SK-N-SH (cell line): ENCODE measurements around the gene FLT3LG. TPM values are rescaled to one million over a fixed set of nuclear protein-coding genes. Genes with fewer than 3 reads are reported as not detected.

ENCODE experiments used
- CTCF ChIA-PET: fragments of 300-600, 350-600 bp; formaldehyde crosslinking; extraction: SDS; loops from one replicate; lab custom pipeline; 2021; lab: Yijun Ruan, JAX
- POLR2A ChIA-PET: fragments of 350-600 bp; sonication (Branson Sonifier 250); formaldehyde crosslinking; extraction: SDS; loops from one replicate; lab custom pipeline; 2020; ENCODE audit warnings: antibody characterized with exemption, inconsistent platforms; lab: Yijun Ruan, JAX
- DNase-seq: peaks from one replicate; pipeline ENCODE4 v3.0.0; 2012
- H2AFZ ChIP-seq: fragments of 200-600 bp; sonication (generic); 2 replicates; pipeline ENCODE4 v1.8.1; 2016; ENCODE audit warnings: antibody characterized with exemption, mild to moderate bottlenecking, low read depth
- H3F3A ChIP-seq: fragments of 200-600 bp; sonication (generic); replicated peaks from 2 replicates; pipeline ENCODE3; 2016; ENCODE audit warnings: antibody characterized with exemption, mild to moderate bottlenecking; ENCODE audit not compliant: insufficient read depth
- H3K27ac ChIP-seq, 2 experiments: fragments of 200-500 bp in 1 of 2; fragments of 200-600 bp in 1 of 2; sonication (Bioruptor generic) in 1 of 2; sonication (generic), shearing (Covaris generic) in 1 of 2; 2 replicates each; pipeline versions ENCODE4 v1.5.1 to v1.6.1; 2014 to 2016; ENCODE audit warnings: low read depth in 2 of 2, inconsistent platforms in 1 of 2, low read length in 1 of 2, mild to moderate bottlenecking in 1 of 2, mixed read lengths in 1 of 2
- H3K27me3 ChIP-seq: fragments of 200-600 bp; sonication (generic), shearing (Covaris generic); 2 replicates; pipeline ENCODE4 v1.6.1; 2016; ENCODE audit warnings: mixed run types; ENCODE audit not compliant: insufficient read depth
- H3K36me3 ChIP-seq, 2 experiments: fragments of 200-500 bp in 1 of 2; fragments of 200-600 bp in 1 of 2; sonication (Bioruptor generic) in 1 of 2; sonication (generic) in 1 of 2; replicated peaks in 1 of 2; 2 replicates each; pipeline versions ENCODE3 to v1.5.1; 2014 to 2016; ENCODE audit warnings: low read length in 1 of 2, mild to moderate bottlenecking in 1 of 2; ENCODE audit not compliant: insufficient read depth in 2 of 2, control insufficient read depth in 1 of 2
- H3K4me1 ChIP-seq, 2 experiments: fragments of 200-500 bp in 1 of 2; fragments of 200-600 bp in 1 of 2; sonication (Bioruptor generic) in 1 of 2; sonication (generic), shearing (Covaris generic) in 1 of 2; 2 replicates each; pipeline versions ENCODE4 v1.5.1 to v1.6.1; 2014 to 2016; ENCODE audit warnings: low read depth in 1 of 2, low read length in 1 of 2, mixed run types in 1 of 2; ENCODE audit not compliant: insufficient read depth in 2 of 2, control insufficient read depth in 1 of 2
- H3K4me2 ChIP-seq: fragments of 200-600 bp; sonication (generic), shearing (Covaris generic); 2 replicates; pipeline ENCODE4 v1.6.1; 2017; ENCODE audit warnings: mixed run types
- H3K4me3 ChIP-seq, 2 experiments: fragments of 200-500 bp in 1 of 2; fragments of 200-600 bp in 1 of 2; sonication (Bioruptor generic) in 1 of 2; sonication (generic), shearing (Covaris generic) in 1 of 2; 2 replicates each; pipeline versions ENCODE4 v1.5.1 to v1.8.1; 2014 to 2016; ENCODE audit warnings: low read depth in 2 of 2, inconsistent platforms in 1 of 2, low read length in 1 of 2, mild to moderate bottlenecking in 1 of 2, mixed read lengths in 1 of 2, moderate library complexity in 1 of 2
- H3K79me2 ChIP-seq: fragments of 200-600 bp; sonication (generic); 2 replicates; pipeline ENCODE4 v1.8.1; 2017; ENCODE audit warnings: mild to moderate bottlenecking; ENCODE audit not compliant: insufficient read depth
- H3K9ac ChIP-seq: fragments of 200-600 bp; sonication (generic); 2 replicates; pipeline ENCODE4 v1.6.1; 2017; ENCODE audit warnings: mixed run types
- H3K9me2 ChIP-seq: fragments of 200-600 bp; sonication (generic); 2 replicates; pipeline ENCODE4 v1.6.1; 2017; ENCODE audit warnings: mixed run types
- H3K9me3 ChIP-seq: fragments of 200-600 bp; sonication (generic); 2 replicates; pipeline ENCODE4 v1.6.1; 2017; ENCODE audit warnings: mixed run types, mild to moderate bottlenecking, moderate library complexity
- H4K20me1 ChIP-seq: fragments of 200-600 bp; sonication (generic); 2 replicates; pipeline ENCODE4 v1.6.1; 2017; ENCODE audit warnings: mild to moderate bottlenecking, mixed run types; ENCODE audit not compliant: insufficient read depth
- FOXJ3 ChIP-seq: sonication (generic); formaldehyde crosslinking; IDR thresholded peaks from 2 replicates; pipeline ENCODE4 v1.5.1; 2020; ENCODE audit warnings: mild to moderate bottlenecking, missing genetic modification reagents
- FOXM1 ChIP-seq: IDR thresholded peaks from 2 replicates; pipeline ENCODE4 v1.4.0; 2012; ENCODE audit warnings: low read depth, mild to moderate bottlenecking
- JUND ChIP-seq: IDR thresholded peaks from 2 replicates; pipeline ENCODE4 v1.4.0; 2012
- POLR2AphosphoS5 ChIP-seq: IDR thresholded peaks from 2 replicates; pipeline ENCODE4 v1.6.1; 2012; ENCODE audit warnings: low read depth, low read length
- SIN3A ChIP-seq: IDR thresholded peaks from 2 replicates; pipeline ENCODE4 v1.6.1; 2012; ENCODE audit warnings: low read depth, mild to moderate bottlenecking, low read length, moderate library complexity, borderline replicate concordance
- TAF1 ChIP-seq: IDR thresholded peaks from 2 replicates; pipeline ENCODE4 v1.6.1; 2012; ENCODE audit warnings: low read depth, mild to moderate bottlenecking, low read length, moderate library complexity, borderline replicate concordance
- TEAD4 ChIP-seq: IDR thresholded peaks from 2 replicates; pipeline ENCODE4 v1.4.0; 2012; ENCODE audit warnings: mild to moderate bottlenecking, borderline replicate concordance; ENCODE audit not compliant: insufficient read depth
- WGBS: methylation state at CpG from one replicate; pipeline ENCODE4 v1.1.6; 2017; ENCODE audit warnings: low lambda C conversion rate; 5-methylcytosine and 5-hydroxymethylcytosine counted together
- polyA plus RNA-seq, 3 experiments: library from polyadenylated mRNA; depleted of rRNA; stranded (reverse); fragments of >200 nt; gene quantifications; 2 replicates each; pipeline ENCODE4 v1.2.3, GENCODE V29; 2012

The FLT3LG gene
- polyA plus RNA-seq, 1 of the 3 experiments (the other 2 are of a cell fraction): 6.4 TPM

DNA sequence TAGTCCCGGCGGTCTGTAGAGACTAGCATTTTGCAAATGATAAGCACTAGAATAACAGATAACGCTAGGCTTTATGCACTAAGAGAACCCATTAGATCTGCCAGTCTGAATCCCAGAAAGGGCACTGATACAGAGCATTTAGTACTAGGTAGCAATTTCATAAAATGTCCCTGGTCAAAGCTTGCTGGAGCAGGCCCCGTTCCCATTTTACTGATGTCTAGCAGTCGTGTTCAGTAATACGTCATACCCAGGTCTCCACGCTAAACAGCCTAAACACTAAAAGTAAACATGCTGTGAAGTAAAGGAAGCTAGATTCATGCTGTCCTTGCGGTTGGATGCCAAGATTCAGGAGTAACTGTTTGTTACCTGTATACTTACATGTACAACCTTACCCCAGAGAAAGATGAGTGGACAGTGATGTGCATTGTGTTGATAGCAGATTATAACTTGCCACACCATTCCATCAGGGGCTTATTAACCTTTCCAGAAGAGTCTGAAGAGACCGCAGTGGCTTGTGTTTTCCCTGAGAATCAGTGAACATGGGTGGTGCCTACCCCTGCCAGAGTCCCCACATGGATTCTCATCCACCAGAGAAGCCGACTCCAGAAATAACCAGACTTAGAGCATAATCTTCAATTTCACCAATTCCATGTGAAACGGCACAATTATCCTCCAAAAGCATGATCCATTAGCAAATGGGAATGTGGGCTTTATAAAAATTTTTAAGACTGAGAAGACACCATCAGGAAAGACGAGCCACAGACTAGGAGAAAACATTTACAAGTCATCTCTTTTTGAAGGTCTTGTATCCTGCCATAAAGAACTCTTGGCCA is 18.8 kb downstream of the FLT3LG start:
- Histone ChIP-seq H3K9ac (no peak overlapping the region), H3K9me3 (no peaks in the 10 kb centered on the region), H4K20me1 (peaks cover 38% of the 10 kb centered on the region), H3F3A (peaks cover 87% of the 10 kb centered on the region), H3K36me3 (peaks cover 42 to 56% of the 10 kb centered on the region in 2 experiments), H2AFZ (no peak overlapping the region), H3K27ac (peak overlapping the region; percentile 12 to 30; a peak in 3 of 4 replicates), H3K4me3 (no peak overlapping the region), H3K4me2 (no peak overlapping the region), H3K9me2 (no peaks in the 10 kb centered on the region), H3K27me3 (no peaks in the 10 kb centered on the region), H3K79me2 (peaks cover 50% of the 10 kb centered on the region), H3K4me1 (peaks cover 6 to 26% of the 10 kb centered on the region in 2 experiments)
- 82% methylated on average over 12 of the region's 12 CpGs for WGBS
- ChIA-PET POLR2A (interaction anchor here (0.9 to 1.5 kb wide), 2 partner anchors 14 to 41 kb away, joined by 3 to 4 read pairs; partner anchors contain the start of gene PIH1D1), CTCF (interaction anchor here (0.9 to 1.5 kb wide), 4 partner anchors 10 to 181 kb away, joined by 3 to 5 read pairs (median 3); partner anchors contain the start of genes FLT3LG and PIH1D1)
- no peak for TF ChIP-seq FOXJ3 (CRISPR knock-in tag)
- TF ChIP-seq SIN3A: peak; percentile 86
- 0 out of 2 replicates have a peak, but pooled peaks have one; percentile 5 for TF ChIP-seq TEAD4
- TF ChIP-seq FOXM1: no peak
- TF ChIP-seq JUND: peak; percentile 22; the same call in 1 of the 2 replicates
- peak; percentile 45 for TF ChIP-seq POLR2AphosphoS5
- DNase-seq: no peak

DNA sequence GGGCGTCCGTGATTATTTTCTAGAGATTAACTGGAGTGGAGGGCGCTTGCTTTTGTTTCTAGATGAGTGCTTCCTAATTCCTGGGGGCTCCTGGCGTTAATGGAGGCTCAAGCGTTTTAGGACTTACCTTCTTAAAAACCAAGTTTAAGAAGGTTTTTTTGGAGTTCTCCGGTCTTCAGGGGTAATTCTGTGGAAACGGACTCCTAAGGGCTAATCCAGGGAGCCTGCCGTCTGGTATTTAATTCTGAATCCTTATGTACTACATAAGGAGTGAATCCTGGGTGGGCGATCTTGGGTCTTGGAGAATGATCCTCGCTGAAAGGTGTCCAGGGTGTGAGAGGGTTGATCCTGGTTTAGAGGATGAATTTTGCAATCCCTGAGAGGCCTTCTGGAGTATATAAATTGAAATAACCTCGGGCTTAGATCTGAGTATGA is 22.6 kb downstream of the FLT3LG start:
- H2AFZ ChIP-seq: peak overlapping the region; percentile 47; the same call in 1 of the 2 replicates
- peak overlapping the region; percentile 91 for H3K4me2 ChIP-seq
- peaks cover 83% of the 10 kb centered on the region for H3F3A ChIP-seq
- 0% methylated on average over 9 of the region's 11 CpGs for WGBS
- peaks cover 40 to 45% of the 10 kb centered on the region in 2 experiments for H3K36me3 ChIP-seq
- H3K27ac ChIP-seq: peak overlapping the region; percentile 90 to 91
- CTCF ChIA-PET: interaction anchor here (1.8 to 3.5 kb wide), 3 partner anchors 18 to 74 kb away, joined by 5 to 14 read pairs (median 14); partner anchors contain the start of gene FLT3LG
- POLR2A ChIA-PET: interaction anchor here (0.9 to 1.7 kb wide), 11 partner anchors 9 to 180 kb away, joined by 3 to 8 read pairs (median 4); partner anchors contain the start of genes ALDH16A1, PRMT1 and SCAF1
- H3K4me1 ChIP-seq: peaks cover 11 to 24% of the 10 kb centered on the region in 2 experiments
- peak overlapping the region; percentile 88 to 97 for H3K4me3 ChIP-seq
- H3K79me2 ChIP-seq: peaks cover 28% of the 10 kb centered on the region
- peak overlapping the region; percentile 96 for H3K9ac ChIP-seq
- no peak for TF ChIP-seq TAF1
- 0 out of 2 replicates have a peak, but pooled peaks have one; percentile 1 for TF ChIP-seq JUND
- H3K9me3 ChIP-seq: no peaks in the 10 kb centered on the region
- H4K20me1 ChIP-seq: peaks cover 27% of the 10 kb centered on the region
- no peak for DNase-seq
- H3K27me3 ChIP-seq: no peaks in the 10 kb centered on the region
- H3K9me2 ChIP-seq: no peaks in the 10 kb centered on the region
